Stimulated activated CD8-positive, alpha-beta memory T cell treated with anti-CD3 and anti-CD28 coated beads, Interleukin-15, amount 100 ng/mL, for 4 hours (primary cell): ENCODE measurements around the gene C2orf81.
"Not testable (repeated sequence)": the region's sequence is repeated elsewhere in the genome, so short reads cannot be mapped to it uniquely, and the experiment has no call there.

Experiments
- DNase-seq, 2 donors: peaks; one replicate each; pipeline ENCODE4 v3.0.0-alpha.2; 2020; ENCODE audit warnings: low read depth in 2 of 2

Gene C2orf81

GRCh38 chr2:74423231-74424095 is 2.0 kb upstream of the C2orf81 start:
- DNase-seq: no peak

DNA sequence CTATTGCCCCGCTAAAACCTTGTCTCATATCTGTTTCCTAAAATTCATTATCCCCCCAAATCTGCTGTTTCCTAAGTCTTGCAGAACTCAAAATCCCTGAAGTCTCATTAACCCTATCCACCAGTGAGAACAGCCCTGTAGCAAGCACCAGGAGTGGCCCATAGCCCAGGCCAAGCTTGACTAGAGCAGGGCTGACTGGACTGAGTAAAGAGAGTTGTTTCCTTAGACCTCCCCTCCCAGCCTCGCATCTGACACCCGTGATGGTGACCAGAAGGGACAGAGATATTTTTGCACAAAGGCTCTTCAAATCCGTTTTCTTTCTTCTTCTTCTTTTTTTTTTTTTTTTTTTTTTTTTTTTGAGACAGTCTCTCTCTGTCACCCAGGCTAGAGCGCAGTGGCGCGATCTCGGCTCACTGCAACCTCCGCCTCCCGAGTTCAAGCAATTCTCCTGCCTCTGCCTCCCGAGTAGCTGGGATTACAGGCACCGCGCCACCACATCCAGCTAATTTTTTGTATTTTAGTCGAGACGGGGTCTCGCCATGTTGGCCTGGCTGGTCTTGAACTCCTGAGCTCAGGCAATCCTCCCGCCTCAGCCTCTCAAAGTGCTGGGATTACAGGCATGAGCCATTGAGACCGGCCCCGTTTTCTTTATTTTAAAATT is 846 bp downstream of the C2orf81 start:
- not testable (repeated sequence) for DNase-seq

GRCh38 chr2:74420006-74420405 is 1.4 kb downstream of the C2orf81 start:
- DNase-seq: no peak

GRCh38 chr2:74419345-74419744 is 2.1 kb downstream of the C2orf81 start:
- DNase-seq: no peak

DNA sequence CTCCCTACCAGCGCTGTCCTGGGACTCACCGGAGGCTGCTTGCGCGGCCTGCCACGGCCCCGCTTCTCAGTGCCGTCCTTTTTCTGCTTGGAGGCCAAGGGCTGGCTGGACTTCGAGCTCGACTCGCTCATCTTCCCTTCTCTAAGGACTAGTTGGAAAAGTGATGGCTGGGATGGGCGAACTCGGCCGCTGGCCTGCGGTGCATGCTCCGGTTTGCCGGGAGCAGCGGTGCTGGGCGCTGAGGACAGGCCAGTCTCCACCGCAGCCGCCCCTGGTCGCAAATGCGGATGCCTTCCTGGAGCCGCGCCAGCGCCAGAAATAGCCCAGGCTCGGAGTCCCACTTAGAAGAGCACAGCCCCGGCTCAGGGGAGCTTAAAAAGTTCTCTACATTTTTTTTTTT is 3.1 kb downstream of the C2orf81 start:
- DNase-seq: no peak

GRCh38 chr2:74417763-74418162 is 3.7 kb downstream of the C2orf81 start:
- no peak for DNase-seq

DNA sequence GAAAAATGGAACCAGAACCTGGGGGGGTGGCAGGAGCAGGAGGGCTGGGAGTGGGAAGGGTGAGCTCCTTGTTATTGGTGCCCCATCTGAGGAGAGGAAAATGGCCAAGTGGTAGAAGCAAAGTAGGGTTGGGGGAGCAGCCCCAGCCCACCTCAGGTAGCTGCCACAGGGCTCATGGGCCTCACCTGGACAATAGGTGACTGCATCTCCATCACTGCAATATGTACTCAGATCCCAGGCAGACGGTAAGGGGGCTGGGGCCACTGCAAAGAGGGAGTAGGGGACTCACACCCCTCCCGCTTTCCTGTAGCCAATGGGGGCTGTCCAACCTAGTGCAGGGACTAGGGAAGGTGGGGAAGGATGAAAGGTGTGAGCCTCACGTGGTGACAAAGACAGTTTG is 4.2 kb downstream of the C2orf81 start:
- DNase-seq: no peak

- DNase-seq: no peak
These were observed 4.6 kb downstream of the C2orf81 start for GRCh38 chr2:74416778-74417177.

- DNase-seq: no peak
These were observed 5.5 kb downstream of the C2orf81 start for GRCh38 chr2:74415762-74416395.

- DNase-seq: no peak
These were observed 6.3 kb downstream of the C2orf81 start for GRCh38 chr2:74414881-74415761.

GRCh38 chr2:74414441-74414840 is 7.0 kb downstream of the C2orf81 start:
- no peak for DNase-seq

GRCh38 chr2:74413001-74413698 is 8.3 kb downstream of the C2orf81 start:
- DNase-seq: no peak

DNA sequence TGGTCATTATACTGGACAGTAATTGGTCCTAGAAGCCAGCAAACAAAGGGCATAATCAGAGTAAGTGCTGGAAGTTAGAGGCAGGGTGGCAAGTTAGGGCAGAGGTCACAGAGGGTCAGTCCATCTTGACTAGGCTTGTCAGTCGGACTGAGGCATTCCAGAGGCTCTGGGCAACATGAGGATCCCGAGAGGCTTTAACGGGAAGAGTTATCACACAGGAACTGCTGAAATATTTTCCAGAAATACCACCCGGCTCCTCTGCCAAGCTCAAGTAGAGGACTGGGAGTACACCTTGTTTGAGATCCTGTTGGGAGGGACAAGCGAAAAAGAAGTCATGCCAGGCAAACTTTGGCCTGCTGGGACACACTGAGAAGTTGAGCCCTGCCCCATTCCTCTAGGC is 13.7 kb downstream of the C2orf81 start:
- DNase-seq: no peak

DNA sequence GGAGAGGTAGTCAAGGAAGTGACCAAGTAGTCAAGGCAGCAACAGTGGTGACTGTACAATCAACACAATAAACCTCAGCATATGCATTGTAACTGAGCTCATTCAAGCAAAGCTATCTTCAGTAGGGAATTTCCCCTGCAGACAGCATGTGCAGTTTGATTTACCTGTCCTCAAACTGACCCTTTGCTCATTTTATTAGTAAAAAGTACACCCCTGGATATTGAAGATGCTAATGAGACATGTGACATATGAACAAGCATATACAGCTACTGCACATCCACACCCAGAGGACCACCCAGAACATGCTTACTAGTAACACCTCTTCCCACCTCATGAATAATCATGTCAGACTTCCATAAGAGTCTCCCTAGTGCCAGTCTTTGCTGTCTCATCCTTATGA is 15.4 kb downstream of the C2orf81 start:
- no peak for DNase-seq

DNA sequence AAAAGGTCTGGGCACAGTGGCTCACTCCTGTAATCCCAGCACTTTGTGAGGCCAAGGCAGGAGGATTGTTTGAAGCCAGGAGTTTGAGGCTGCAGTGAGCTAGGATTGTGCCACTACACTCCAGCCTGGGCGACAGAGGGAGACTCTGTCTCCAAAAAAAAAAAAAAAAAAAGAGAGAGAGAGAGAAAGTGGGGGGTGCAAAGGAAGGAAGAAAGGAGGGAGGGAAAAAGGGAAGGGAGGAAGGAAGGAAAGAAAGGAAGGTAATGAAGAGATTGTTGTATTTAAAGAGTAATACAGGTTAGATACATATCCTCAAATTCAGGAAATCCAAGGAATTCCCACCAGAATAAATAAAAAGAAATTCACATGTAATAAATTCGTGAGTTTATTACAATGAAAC is 19.5 kb downstream of the C2orf81 start:
- no peak for DNase-seq

DNA sequence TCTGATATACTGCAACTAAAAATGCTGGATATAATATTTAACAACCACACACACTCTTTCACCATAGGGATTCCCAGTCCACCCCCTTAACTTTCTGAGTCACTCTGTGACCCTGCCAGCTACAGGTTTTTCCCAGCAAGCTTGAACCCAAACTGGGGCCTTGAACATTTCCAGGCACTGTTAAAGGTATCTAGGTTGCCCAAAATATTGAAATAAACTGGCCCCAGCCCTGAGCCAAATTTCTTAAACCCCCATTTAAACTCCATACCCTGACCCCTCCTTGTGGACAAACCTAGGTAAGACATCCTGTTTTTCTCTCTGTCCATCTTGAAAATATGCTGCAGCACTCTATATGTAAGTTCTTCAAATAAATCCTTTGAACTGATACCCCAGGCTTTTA is 21.6 kb downstream of the C2orf81 start:
- no peak for DNase-seq

DNA sequence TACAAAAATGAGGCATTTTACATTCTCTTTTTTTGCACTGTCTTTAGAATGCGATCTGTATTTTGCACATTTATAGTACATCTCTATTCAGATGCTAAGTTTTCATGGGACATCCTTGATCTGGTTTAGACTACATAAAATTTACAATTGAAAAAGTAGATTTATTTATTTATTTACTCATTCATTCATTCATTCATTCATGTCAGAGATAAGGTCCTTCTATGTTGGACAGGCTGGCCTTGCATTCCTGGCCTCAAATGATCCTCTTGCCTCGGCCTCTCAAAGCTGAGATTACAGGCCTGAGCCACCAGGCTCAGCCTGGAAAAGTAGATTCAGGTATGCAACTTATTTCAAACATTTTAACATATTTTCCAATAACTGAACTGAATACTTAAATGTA is 25.3 kb downstream of the C2orf81 start:
- no peak for DNase-seq

- no peak for DNase-seq
These were observed 27.9 kb downstream of the C2orf81 start for GRCh38 chr2:74393525-74393924.

- DNase-seq: no peak
These were observed 29.0 kb downstream of the C2orf81 start for GRCh38 chr2:74392449-74392743.

GRCh38 chr2:74391580-74392448 is 29.6 kb downstream of the C2orf81 start:
- DNase-seq: peak; percentile 85 to 88

DNA sequence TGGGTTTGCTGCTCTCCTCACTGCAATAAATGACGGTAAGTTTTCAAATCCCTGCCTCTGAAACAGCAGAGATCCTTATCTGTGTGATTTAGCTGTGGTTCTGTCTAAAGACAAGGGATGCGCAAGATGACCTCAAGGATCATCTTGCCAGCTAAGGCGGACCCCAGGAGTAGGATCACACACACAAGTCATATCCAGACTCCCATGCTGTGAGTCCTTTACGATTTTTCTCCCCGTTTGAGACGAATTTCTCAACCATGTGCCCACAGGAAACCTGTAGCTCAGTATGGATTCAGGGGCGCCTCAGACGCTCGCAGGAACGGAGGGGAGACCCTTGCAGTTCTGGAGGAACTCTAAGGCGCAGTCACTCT is 30.2 kb downstream of the C2orf81 start:
- no peak for DNase-seq
